Brain microvascular endothelial cell (primary cell): ENCODE results near the gene SLC39A2.

Experiments used
- DNase-seq: peaks from one replicate; pipeline ENCODE4 v3.0.0-alpha.2; 2020
- H3K27ac ChIP-seq: fragments of 250-450 bp; sonication (Bioruptor Pico); 2 replicates; pipeline ENCODE4 v1.5.1; 2020; ENCODE audit warnings: mild to moderate bottlenecking, moderate library complexity
- H3K27me3 ChIP-seq: fragments of 250-450 bp; sonication (Bioruptor Pico); replicated peaks from 2 replicates; pipeline ENCODE4 v1.5.1; 2020; ENCODE audit warnings: mild to moderate bottlenecking
- H3K36me3 ChIP-seq: fragments of 250-450 bp; sonication (Bioruptor Pico); replicated peaks from 2 replicates; pipeline ENCODE4 v1.5.1; 2020; ENCODE audit warnings: mild to moderate bottlenecking
- H3K4me3 ChIP-seq: 2 replicates; pipeline ENCODE4 v1.5.1; 2011; ENCODE audit warnings: low read depth, mild to moderate bottlenecking, control low read depth, low read length, moderate library complexity
- CTCF ChIP-seq: IDR thresholded peaks from 2 replicates; pipeline ENCODE4 v1.5.1; 2011; ENCODE audit warnings: low read depth, mild to moderate bottlenecking, moderate library complexity, low read length, control low read depth, inconsistent platforms; ENCODE audit errors: missing control alignments
- in situ Hi-C: cut with HindIII; loops from 2 replicates; pipeline ENCODE4 v1.10.0; 2017; ENCODE audit warnings: low sequenced_read_pairs, low pct_ligation_motif_present

The SLC39A2 gene

GRCh38 chr14:21022686-21023085 lies 23.6 kb downstream of the SLC39A2 start:
- Histone ChIP-seq H3K36me3 (no peaks in the 10 kb centered on the region), H3K4me3 (no peak overlapping the region), H3K27me3 (peaks cover 27% of the 10 kb centered on the region), H3K27ac (no peak overlapping the region)
- TF ChIP-seq CTCF: no peak
- in situ Hi-C loops: no loop called here
- DNase-seq: no peak

- Histone ChIP-seq H3K27ac (no peak overlapping the region), H3K27me3 (peaks cover 27% of the 10 kb centered on the region), H3K36me3 (no peaks in the 10 kb centered on the region), H3K4me3 (no peak overlapping the region)
- no peak for TF ChIP-seq CTCF
- DNase-seq: no peak
- in situ Hi-C loops: no loop called here
Measured at GRCh38 chr14:21023174-21023573, 24.1 kb downstream of the SLC39A2 start.

- Histone ChIP-seq H3K36me3 (no peaks in the 10 kb centered on the region), H3K27me3 (peaks cover 27% of the 10 kb centered on the region), H3K4me3 (peak overlapping the region; percentile 51), H3K27ac (no peak overlapping the region)
- in situ Hi-C loops: no loop called here
- no peak for TF ChIP-seq CTCF
- no peak for DNase-seq
Measured at GRCh38 chr14:21023817-21024584, 24.9 kb downstream of the SLC39A2 start.

- TF ChIP-seq CTCF: no peak
- no peak for DNase-seq
- Histone ChIP-seq H3K36me3 (no peaks in the 10 kb centered on the region), H3K27ac (no peak within 1 kb of the TSS), H3K27me3 (peaks cover 27% of the 10 kb centered on the region), H3K4me3 (peak within 1 kb of the TSS; percentile 51)
- in situ Hi-C loops: no loop called here
Measured at GRCh38 chr14:21024585-21025370, 25.7 kb downstream of the SLC39A2 start, which contains the start of gene NDRG2. NDRG2 (minus strand) TSS chr14:21025061; CDS start chr14:21023315, 1,746 bp downstream.

GRCh38 chr14:21025371-21026273 lies 26.5 kb downstream of the SLC39A2 start:
- Histone ChIP-seq H3K36me3 (no peaks in the 10 kb centered on the region), H3K27me3 (peaks cover 27% of the 10 kb centered on the region), H3K27ac (no peak overlapping the region), H3K4me3 (peak overlapping the region; percentile 51)
- in situ Hi-C loops: no loop called here
- TF ChIP-seq CTCF: no peak
- DNase-seq: no peak
